ENCODE data around the gene RNU1-2.
"Not testable (repeated sequence)": the region's sequence is repeated elsewhere in the genome, so short reads cannot be mapped to it uniquely, and the experiment has no call there.

Gene RNU1-2

DNA sequence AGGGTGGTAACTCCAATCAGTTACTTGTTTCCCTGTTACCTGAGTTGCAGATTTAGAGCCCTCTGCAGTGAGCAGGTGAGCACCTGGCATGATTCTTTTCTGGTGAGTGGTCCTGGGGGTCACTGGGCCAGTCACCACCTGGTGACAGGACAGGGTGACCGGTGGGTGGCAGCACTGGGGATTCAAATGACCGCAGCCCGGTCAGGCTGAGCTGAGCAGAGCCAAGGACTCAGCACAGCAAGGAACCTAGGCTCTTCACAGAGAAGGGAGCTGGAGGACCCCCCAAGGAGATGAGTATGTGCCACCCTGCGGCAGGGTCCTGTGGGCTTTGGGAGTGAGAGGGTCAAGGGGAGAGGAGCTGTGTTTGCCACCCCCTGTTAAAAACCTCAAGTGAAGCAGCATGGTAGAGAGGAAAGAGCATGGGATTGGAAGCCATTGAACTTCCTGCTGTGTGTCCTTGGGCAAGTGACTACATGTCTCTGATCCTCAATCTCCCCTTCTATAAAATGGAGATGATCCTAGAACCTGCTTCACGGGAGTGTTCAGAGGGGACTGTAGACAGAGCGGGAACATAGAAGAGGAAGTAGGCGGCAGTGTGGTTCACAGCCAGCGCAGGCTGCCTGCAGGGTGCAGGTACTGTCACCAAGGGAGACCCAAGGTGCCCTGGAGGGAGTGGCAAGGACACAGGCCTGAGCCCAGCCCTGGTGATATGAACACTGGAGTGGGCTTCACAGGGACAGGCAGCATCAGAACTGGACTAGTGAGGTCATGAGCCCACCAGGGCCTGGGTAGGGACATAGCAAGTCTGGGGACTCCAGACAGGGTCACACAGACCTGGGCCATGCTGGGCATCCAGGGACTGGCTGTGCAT, 16.3 kb downstream of the RNU1-2 start:
- not testable (repeated sequence) for DNase-seq

GRCh38 chr1:16912742-16913141, 17.0 kb downstream of the RNU1-2 start:
- DNase-seq: peak; percentile 67 to 75 (median 72)

DNA sequence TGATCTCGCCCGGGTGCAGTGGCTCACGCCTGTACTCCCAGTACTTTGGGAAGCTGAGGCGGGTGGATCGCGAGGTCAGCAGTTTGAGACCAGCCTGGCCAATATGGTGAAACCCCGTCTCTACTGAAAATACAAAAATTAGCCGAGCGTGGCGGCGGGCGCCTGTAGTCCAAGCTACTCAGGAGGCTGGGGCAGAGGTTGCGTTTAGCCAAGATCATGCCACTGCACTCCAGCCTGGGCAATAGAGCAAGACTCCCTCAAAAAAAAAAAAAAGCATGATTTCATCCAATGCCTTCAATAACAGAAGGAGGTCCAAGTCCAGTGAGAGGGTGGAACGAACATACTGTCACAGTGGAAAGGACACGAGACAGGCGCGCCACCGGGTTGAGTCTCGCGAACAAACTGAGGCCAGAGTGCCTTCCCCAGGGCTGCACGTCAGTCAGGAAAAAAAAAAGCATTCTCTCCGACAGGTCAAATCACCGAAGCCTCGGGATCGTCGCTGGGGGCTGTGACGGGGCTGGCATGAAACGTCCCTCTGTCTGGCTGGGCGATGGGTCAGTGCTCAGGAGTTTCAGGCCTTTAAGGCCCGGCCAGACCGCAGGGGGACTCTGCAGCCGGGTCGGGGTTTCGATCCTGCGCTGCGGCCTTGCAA, 17.5 kb downstream of the RNU1-2 start:
- no peak for DNase-seq

DNA sequence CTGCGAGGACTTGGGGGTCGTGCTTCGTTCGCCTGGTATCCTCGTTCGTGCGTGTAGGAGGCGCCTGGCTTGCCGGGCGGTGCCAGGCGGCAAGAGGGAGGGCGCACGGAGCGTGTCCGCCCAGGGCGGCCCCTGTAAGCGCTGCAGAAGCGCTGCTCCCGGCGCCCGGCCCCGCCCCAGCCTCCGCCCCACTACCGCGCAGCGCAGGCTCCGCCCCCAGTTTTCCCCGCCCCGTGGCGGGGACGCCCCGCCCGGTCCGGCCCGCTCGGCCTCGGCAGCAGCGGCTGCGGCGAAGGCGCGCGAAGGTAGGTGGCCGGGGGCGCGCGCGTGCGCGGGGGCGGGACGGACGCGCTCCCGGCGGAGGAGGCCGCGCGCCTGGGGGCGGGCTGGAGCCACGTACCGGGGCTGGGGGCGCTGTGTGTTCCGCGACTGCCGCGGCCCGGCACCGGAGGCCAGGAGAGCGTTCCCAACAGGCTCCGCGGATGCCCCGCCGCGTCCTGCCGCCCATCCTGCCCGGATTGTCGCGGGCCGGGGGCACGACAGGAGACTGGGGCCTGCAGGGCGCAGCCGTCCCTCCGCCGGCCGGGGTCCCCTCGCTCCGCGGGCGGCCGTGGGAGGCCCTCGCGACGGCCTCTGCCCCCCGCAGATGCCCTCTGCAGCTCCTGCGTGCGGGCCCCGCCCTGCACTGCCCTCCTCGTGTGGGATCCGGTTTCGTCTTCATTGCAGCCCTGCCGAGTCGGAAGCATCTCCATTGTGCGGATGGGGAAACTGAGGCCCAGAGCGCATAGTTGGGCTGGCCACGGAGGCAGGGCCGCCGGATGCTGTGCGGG, 18.3 kb downstream of the RNU1-2 start:
- DNase-seq: peak; percentile 91 to 98 (median 92)

GRCh38 chr1:16914928-16915626, 19.3 kb downstream of the RNU1-2 start:
- not testable (repeated sequence) for DNase-seq

- DNase-seq: peak; percentile 22 to 38 (median 33)
Measured at GRCh38 chr1:16915627-16915973, 19.8 kb downstream of the RNU1-2 start.

DNA sequence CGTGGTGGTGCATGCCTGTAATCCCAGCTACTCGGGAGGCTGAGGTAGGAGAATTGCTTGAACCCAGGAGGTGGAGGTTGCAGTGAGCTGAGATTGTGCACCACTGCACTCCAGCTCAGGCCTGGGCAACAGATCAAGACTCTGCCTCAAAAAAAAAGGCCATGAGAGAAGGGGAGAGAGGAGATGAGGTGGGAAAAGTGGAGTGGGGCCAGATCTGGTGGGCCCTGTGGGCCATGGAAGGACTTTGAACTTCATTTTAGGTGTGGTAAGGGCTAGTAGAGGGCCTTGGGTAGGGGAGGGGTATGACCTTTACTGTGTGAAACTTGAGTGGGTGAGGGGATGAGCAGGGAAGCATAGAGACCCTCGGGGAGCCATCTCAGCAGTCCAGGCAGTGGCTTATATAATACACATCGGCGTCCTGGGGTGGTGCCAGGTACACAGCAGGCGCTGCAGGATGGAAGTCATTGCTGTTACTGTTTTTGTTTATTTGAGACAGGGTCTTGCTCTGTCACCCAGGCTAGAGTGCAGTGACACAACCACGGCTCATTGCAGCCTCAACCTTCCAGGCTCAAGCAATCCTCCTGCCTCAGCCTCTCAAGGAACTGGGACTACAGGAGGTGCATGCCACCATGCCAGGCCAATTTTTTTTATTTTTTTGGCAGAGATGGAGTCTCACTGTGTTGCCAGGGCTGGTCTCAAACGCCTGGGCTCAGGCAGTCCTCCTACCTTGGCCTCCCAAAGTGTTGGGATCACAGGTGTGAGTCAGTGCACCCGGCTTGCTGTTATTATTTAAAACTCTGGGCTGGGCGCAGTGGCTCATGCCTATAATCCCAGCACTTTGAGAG, 20.5 kb downstream of the RNU1-2 start:
- not testable (repeated sequence) for DNase-seq

DNA sequence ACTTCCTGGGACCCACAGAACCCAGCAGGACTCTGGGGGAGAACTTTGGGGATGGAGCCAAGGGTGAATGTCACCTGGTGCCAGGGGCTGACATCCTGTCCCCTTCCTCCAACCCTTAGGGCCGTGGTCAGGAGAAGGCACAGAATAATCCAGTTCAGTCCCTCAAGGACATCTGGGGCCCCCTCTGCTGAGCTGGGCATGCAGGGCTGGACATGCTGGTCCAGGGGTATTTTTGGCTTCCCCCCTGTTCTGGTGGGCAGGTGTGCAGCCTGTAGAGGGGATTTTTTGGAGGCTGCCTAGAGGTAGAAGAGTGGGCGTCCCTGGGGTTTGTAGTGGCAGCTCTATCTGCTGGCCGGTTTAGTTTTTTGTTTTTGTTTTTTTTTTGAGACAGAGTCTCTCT, 22.6 kb downstream of the RNU1-2 start:
- DNase-seq: no peak

GRCh38 chr1:16918936-16919665, 23.3 kb downstream of the RNU1-2 start:
- not testable (repeated sequence) for DNase-seq

GRCh38 chr1:16920951-16921350, 25.2 kb downstream of the RNU1-2 start:
- no peak for DNase-seq

- peak in 1 of 3 donors; percentile 18 for DNase-seq
Measured at GRCh38 chr1:16921391-16922185, 25.8 kb downstream of the RNU1-2 start, which contains the start of gene CROCC. CROCC (plus strand) TSS chr1:16921931; CDS start chr1:16922019, 88 bp downstream.

DNA sequence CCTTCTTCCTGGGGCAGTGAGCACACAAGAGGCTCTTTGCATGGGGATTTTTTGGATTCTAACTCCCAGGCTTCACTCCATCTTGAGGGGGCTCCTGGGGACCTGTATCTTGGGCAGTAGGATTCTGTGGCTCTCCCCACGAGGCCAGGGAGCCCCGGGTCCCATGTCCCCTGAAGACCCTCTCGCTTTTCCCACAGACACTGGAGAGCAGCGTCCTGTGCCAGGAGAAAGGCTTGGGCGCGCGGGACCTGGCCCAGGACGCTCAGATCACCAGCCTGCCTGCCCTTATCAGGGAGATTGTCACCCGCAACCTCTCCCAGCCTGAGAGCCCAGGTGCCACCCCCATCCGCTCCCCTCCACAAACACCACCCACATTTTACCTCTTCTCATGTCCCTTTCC, 26.7 kb downstream of the RNU1-2 start:
- no peak for DNase-seq

DNA sequence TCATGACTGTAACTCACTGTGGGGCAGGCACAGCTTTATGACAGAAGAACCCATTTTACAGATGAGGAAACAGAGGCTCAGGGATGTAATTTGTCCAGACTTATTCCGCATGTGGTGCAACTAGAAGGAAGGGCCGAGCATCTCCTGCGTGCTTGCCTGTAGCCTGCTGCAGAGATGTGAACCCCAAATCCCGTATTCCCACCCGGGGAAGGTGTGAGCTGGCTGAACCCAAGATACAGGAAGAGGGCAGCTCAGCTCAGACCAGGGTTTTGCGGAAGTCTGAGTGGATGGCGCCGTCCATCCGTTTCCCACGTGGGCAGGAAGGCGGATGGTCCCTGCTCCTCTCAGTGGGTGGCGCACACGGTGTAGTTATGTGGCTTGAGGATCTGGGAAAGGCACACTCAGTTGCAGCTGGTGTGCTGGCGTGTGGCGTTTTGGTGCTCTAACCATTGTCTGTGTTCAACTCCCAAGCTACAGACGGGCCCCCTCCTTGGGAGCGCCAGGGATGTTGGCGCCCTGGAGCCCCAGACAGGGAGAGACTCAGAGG, 27.2 kb downstream of the RNU1-2 start:
- no peak for DNase-seq

GRCh38 chr1:16924216-16924918, 28.6 kb downstream of the RNU1-2 start:
- no peak for DNase-seq

GRCh38 chr1:16924919-16925477, 29.2 kb downstream of the RNU1-2 start:
- DNase-seq: no peak

GRCh38 chr1:16925635-16926490, 30.1 kb downstream of the RNU1-2 start:
- DNase-seq: no peak

GRCh38 chr1:16926491-16927073, 30.8 kb downstream of the RNU1-2 start:
- DNase-seq: no peak
